Vagina (tissue), 2 donors: ENCODE results near the gene GLO1.

Experiments
- POLR2A ChIP-seq, 2 donors: fragments of 450-650 bp; IDR thresholded peaks; one replicate each; pipeline ENCODE4 v1.6.1; 2017; ENCODE audit warnings: antibody characterized with exemption in 2 of 2, mild to moderate bottlenecking in 2 of 2, moderate library complexity in 2 of 2
- TF ChIP-seq, protein P1 (sequence below), 3 experiments: fragments of 450-650 bp in 2 of 3; fragments of 200-600 bp in 1 of 3; sonication (generic) in 1 of 3; IDR thresholded peaks; one replicate each; pipeline ENCODE4 v1.5.1; 2017 to 2019; ENCODE audit warnings: antibody characterized with exemption in 3 of 3, mild to moderate bottlenecking in 2 of 3, moderate library complexity in 2 of 3

DNA sequence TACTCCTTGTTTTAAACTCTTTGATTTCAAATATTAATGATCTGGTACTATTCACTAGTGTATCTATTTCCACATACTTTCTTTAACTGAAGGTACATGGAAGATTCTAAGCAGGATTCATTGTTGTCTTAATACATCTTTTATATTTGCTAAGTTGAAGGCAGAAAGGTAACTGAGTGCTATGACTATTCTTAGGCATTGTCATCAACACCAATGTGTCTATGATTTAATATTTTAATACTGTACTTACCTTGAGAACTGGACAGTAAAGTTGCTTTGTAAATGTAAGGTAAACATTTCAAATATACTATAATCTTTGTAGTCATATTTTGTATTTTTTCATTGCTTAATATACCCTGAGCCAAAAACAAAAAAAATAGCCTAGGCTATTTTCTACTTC is 54.3 kb downstream of the GLO1 start:
- TF ChIP-seq, protein P1, sequence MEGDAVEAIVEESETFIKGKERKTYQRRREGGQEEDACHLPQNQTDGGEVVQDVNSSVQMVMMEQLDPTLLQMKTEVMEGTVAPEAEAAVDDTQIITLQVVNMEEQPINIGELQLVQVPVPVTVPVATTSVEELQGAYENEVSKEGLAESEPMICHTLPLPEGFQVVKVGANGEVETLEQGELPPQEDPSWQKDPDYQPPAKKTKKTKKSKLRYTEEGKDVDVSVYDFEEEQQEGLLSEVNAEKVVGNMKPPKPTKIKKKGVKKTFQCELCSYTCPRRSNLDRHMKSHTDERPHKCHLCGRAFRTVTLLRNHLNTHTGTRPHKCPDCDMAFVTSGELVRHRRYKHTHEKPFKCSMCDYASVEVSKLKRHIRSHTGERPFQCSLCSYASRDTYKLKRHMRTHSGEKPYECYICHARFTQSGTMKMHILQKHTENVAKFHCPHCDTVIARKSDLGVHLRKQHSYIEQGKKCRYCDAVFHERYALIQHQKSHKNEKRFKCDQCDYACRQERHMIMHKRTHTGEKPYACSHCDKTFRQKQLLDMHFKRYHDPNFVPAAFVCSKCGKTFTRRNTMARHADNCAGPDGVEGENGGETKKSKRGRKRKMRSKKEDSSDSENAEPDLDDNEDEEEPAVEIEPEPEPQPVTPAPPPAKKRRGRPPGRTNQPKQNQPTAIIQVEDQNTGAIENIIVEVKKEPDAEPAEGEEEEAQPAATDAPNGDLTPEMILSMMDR (IDR thresholded peaks at IDR 0.05): no peak
- TF ChIP-seq POLR2A (IDR thresholded peaks at IDR 0.05): no peak
